Erythroblast (primary cell): Measurements from ENCODE around the gene ARHGAP45.

Experiments
- GATA1 ChIP-seq: IDR thresholded peaks from 2 replicates; pipeline ENCODE4 v1.6.1; 2011; ENCODE audit warnings: low read depth, mild to moderate bottlenecking, control low read depth, low read length, moderate library complexity
- POLR2A ChIP-seq: IDR thresholded peaks from 2 replicates; pipeline ENCODE4 v1.6.1; 2011; ENCODE audit warnings: mild to moderate bottlenecking, low read length

DNA sequence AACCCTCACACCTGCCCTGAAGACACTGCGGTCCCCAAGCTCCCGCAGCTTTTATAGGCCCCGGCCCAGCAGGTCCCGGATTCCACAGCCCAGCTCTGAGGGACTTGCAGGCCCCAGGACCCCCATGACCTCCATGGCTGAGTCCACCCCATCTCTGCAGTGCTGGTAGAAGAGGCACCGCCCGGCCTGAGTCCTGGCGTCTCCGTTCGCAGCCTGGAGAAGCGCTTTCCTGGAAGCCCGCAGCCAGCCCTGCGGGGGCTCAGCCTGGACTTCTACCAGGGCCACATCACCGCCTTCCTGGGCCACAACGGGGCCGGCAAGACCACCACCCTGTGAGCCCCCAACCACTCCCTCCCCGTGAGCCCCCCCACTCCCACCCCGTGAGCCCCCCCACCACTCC, 17.9 kb upstream of the ARHGAP45 start:
- TF ChIP-seq POLR2A: no peak
- TF ChIP-seq GATA1: no peak
